ENCODE data around the gene SH3BP4.
A peak's percentile ranks its signal among the peaks of the same experiment; 100 is the strongest.

Gene SH3BP4

DNA sequence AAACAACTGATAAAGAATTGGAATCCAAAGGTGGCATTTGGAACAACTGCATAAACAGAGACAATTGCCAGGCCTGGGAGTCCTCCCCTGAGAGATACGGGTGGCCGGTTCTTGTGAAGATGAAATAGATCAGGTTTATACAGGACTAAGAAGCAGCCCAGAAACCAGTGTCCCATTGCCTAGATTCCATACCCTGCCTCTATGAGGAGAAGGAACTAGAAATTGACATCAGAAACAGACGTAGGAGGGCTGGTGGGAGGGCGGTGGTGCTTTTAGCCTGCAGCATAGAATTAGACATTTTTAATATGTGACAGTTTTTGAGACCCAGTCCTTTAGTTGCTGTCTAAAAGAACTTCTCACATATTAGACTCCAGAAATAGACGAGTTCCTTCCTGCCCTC lies 11.8 kb upstream of the SH3BP4 start:
- Histone ChIP-seq H3K9ac (peak overlapping the region; percentile 17; the same call in 1 of the 2 replicates), H3K9me3 (peaks cover 4% of the 10 kb centered on the region; the same call in 1 of the 2 replicates), H3K4me1 (peaks cover 14% of the 10 kb centered on the region), H4K20me1 (no peaks in the 10 kb centered on the region), H3K4me3 (no peak overlapping the region), H3K27me3 (no peaks in the 10 kb centered on the region), H3K36me3 (no peaks in the 10 kb centered on the region), H3K4me2 (peak overlapping the region; percentile 57), H3K27ac (no peak overlapping the region)
- TF ChIP-seq Cebpa-rat (IDR thresholded peaks at IDR 0.05), result no peak

DNA sequence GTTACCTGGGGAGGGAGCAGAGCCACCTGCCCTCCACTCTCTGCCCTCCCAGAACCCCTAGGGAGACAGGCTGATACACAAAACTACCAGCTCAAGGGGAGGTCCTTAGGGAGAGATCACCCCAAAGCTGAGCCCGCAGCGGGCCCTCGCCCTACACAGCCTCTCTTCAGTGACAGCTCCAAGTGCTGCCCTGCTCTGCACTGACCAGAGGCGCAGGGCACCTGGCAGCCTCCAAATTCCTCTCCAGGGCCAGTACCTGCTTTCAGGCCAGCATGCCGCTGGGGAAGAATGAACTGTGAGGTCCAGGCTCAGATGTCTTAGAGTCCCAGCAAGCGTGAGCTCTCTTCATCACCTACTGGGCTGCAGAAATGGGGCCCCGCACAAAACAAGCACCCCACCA lies 11.3 kb upstream of the SH3BP4 start:
- Histone ChIP-seq H3K4me3 (no peak overlapping the region), H3K36me3 (no peaks in the 10 kb centered on the region), H3K9me3 (peaks cover 4% of the 10 kb centered on the region; the same call in 1 of the 2 replicates), H3K4me1 (peaks cover 14% of the 10 kb centered on the region), H3K9ac (peak overlapping the region; percentile 17; the same call in 1 of the 2 replicates), H3K27me3 (no peaks in the 10 kb centered on the region), H3K4me2 (peak overlapping the region; percentile 57), H4K20me1 (no peaks in the 10 kb centered on the region), H3K27ac (no peak overlapping the region)
- no peak for TF ChIP-seq Cebpa-rat (IDR thresholded peaks at IDR 0.05)

DNA sequence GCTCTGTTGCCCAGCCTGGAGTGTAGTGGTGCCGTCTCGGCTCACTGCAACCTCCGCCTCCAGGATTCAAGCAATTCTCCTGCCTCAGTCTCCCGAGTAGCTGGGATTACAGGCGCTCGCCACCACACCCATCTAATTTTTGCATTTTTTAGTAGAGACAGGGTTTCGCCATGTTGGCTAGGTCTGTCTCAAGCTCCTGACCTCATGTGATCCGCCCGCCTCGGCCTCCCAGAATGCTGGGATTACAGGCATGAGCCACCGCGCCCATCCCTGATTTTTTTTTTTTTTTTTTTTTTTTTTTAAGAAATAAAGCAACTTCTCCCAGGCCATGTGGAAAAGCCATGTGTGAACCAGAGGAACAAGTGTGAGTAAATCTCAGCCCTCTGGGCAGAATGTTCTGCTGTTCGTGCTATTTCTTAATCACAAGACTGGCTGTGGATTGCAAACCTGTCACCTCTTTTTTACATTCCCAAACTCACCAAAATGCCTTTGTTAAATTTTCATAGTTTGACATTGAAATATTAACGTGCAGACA lies 6.4 kb upstream of the SH3BP4 start:
- TF ChIP-seq Cebpa-rat (IDR thresholded peaks at IDR 0.05), result no peak
- Histone ChIP-seq H4K20me1 (no peaks in the 10 kb centered on the region), H3K4me1 (peaks cover 13% of the 10 kb centered on the region), H3K4me2 (no peak overlapping the region), H3K9me3 (peaks cover 4% of the 10 kb centered on the region; the same call in 1 of the 2 replicates), H3K27me3 (peaks cover 18% of the 10 kb centered on the region), H3K36me3 (no peaks in the 10 kb centered on the region), H3K27ac (no peak overlapping the region), H3K9ac (no peak overlapping the region), H3K4me3 (no peak overlapping the region)

- no peak for TF ChIP-seq Cebpa-rat (IDR thresholded peaks at IDR 0.05)
Observed at GRCh38 chr2:234947556-234947955, 4.3 kb upstream of the SH3BP4 start.

DNA sequence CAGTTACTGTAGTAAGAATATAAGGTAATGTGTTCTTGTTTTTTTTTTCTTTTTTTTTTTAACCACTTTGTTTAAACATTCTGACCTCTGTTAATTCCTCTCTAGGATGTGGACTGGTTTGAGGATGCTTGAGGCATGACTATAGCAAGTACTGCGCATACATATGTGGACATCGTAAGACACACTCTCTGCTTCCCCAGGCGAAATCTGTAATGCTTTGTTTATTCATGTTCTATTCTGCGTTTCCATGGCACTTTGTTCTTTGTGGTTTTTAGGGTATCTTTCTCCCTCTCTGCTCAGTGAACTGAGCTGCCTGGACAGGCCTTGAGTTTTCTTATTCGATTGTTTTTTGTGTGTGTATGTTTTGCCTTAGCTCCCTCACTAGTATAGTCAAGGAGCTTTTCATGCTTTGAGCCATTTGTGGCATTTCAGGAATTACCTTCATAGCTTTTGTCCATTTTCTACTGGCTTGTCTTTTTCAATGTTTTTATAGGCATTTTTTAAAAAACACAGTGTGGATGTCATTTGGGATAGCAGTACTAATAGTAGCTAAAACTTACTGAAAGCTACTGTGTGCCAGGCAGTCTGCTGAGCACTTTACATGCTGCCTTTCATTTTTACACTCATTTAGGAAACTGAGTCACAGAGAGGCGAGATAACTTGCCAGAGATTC lies 1.9 kb upstream of the SH3BP4 start:
- H3K4me3 ChIP-seq, result no peak overlapping the region
- H3K27ac ChIP-seq, result no peak overlapping the region
- no peaks in the 10 kb centered on the region for H3K36me3 ChIP-seq
- no peaks in the 10 kb centered on the region for H3K9me3 ChIP-seq
- TF ChIP-seq Cebpa-rat (IDR thresholded peaks at IDR 0.05), result no peak
- no peak overlapping the region for H3K9ac ChIP-seq
- peaks cover 60% of the 10 kb centered on the region for H3K27me3 ChIP-seq
- H3K4me2 ChIP-seq, result peak overlapping the region; percentile 98
- peaks cover 25% of the 10 kb centered on the region for H4K20me1 ChIP-seq
- peaks cover 18% of the 10 kb centered on the region for H3K4me1 ChIP-seq

More at GRCh38 chr2:234947556-234947955, 4.3 kb upstream of the SH3BP4 start:
- Histone ChIP-seq H3K27me3 (peaks cover 37% of the 10 kb centered on the region), H3K9ac (no peak overlapping the region), H3K27ac (no peak overlapping the region), H3K9me3 (peaks cover 4% of the 10 kb centered on the region; the same call in 1 of the 2 replicates), H3K36me3 (no peaks in the 10 kb centered on the region), H3K4me2 (no peak overlapping the region), H4K20me1 (peaks cover 2% of the 10 kb centered on the region), H3K4me1 (peaks cover 18% of the 10 kb centered on the region), H3K4me3 (no peak overlapping the region)

DNA sequence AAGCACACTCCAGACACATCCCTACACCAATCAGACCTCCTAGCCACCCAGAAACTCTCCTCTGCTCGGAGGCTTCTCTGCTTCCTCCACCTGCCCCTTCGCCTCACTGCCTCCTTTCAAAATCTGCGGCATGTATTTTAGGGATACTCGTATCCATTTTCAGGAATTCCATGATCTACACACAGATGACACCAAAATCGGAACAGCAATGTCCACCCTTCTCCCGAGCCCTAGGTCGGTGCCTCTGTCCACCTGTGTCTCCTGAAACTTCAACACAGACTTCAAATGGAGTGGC lies 1.4 kb upstream of the SH3BP4 start:
- Histone ChIP-seq H3K4me3 (peak overlapping the region; percentile 70; the same call in 1 of the 2 replicates), H3K27ac (no peak overlapping the region), H3K9me3 (no peaks in the 10 kb centered on the region), H3K4me2 (peak overlapping the region; percentile 98), H3K27me3 (peaks cover 65% of the 10 kb centered on the region), H3K9ac (no peak overlapping the region), H3K36me3 (no peaks in the 10 kb centered on the region), H3K4me1 (peaks cover 18% of the 10 kb centered on the region), H4K20me1 (peaks cover 25% of the 10 kb centered on the region)
- TF ChIP-seq Cebpa-rat (IDR thresholded peaks at IDR 0.05), result no peak

GRCh38 chr2:234950730-234951663 lies 820 bp upstream of the SH3BP4 start:
- no peak for TF ChIP-seq Cebpa-rat (IDR thresholded peaks at IDR 0.05)
- peaks cover 25% of the 10 kb centered on the region for H4K20me1 ChIP-seq
- H3K36me3 ChIP-seq, result no peaks in the 10 kb centered on the region
- peak overlapping the region; percentile 57; the same call in 1 of the 2 replicates for H3K9ac ChIP-seq
- H3K4me1 ChIP-seq, result peaks cover 18% of the 10 kb centered on the region
- peaks cover 71% of the 10 kb centered on the region for H3K27me3 ChIP-seq
- peak overlapping the region; percentile 70 for H3K4me3 ChIP-seq
- H3K27ac ChIP-seq, result no peak overlapping the region
- peak overlapping the region; percentile 98 for H3K4me2 ChIP-seq
- no peaks in the 10 kb centered on the region for H3K9me3 ChIP-seq

- Histone ChIP-seq H3K4me2 (peak overlapping the region; percentile 95), H3K4me3 (peak overlapping the region; percentile 76), H4K20me1 (peaks cover 25% of the 10 kb centered on the region), H3K36me3 (no peaks in the 10 kb centered on the region), H3K9ac (peak overlapping the region; percentile 63), H3K4me1 (peaks cover 18% of the 10 kb centered on the region), H3K27ac (no peak overlapping the region), H3K9me3 (no peaks in the 10 kb centered on the region), H3K27me3 (peaks cover 71% of the 10 kb centered on the region)
- no peak for TF ChIP-seq Cebpa-rat (IDR thresholded peaks at IDR 0.05)
Observed at GRCh38 chr2:234952270-234953115, 676 bp downstream of the SH3BP4 start.

Data from BLaER1 (cell line).